ENCODE measurements around the gene ABCA1.

The ABCA1 gene

DNA sequence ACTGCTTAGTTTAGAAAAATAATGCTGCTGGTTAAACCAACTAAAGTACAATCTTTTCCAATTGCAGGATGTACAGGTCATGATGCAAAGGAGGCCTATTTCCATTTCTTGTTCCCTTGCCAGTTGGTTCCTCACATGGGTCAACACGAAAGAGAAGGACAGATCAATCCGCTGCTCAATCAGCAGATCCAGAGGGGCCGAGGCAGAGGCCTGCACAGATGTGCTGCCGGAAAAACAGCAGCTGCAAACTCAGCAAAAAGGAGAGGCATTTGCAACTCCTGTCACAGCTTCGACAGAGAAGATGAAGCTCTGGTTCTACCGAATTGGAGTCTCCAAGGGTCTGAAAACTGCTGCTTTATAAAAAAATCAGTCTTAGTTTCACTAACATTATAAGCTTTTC lies 94.3 kb downstream of the ABCA1 start:
- DNase-seq = no peak

DNA sequence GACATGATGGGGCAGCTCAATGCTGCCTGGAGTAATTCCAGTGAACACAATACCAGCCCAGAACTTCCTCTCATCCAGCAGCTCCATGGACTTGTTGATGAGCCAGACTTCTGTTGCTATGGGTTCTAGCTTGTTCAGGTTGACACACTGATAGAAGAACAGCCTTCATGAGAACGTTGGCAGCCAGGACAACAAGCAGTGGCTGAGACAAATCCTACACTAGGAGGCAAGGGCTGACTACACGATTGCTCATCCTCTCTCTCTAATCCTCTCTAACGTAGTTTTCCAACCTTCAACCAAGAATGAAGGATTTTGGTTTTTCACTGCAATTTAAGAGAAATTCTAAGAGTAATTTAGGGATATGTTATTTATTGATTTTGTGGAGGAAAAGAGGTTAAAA lies 96.3 kb downstream of the ABCA1 start:
- DNase-seq = no peak

DNA sequence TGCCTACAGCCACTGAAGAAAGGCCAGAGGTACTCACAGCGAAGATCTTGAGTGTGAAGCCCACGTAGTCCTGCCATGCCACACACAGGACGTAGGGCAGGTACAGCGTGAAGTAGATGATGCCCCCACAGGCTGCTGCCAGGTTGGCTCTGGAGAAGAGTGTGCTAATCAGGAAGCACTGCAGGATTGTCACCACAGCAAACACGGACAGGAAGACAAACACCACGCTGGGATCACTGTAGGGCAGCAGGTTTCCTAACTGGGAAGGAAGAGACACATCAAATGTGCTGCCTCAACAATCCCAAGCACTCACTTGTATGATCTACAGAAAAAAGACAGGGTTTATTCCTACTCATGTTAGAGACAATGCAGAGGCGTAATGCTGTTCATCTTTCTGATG lies 101.0 kb downstream of the ABCA1 start:
- DNase-seq = no peak

DNA sequence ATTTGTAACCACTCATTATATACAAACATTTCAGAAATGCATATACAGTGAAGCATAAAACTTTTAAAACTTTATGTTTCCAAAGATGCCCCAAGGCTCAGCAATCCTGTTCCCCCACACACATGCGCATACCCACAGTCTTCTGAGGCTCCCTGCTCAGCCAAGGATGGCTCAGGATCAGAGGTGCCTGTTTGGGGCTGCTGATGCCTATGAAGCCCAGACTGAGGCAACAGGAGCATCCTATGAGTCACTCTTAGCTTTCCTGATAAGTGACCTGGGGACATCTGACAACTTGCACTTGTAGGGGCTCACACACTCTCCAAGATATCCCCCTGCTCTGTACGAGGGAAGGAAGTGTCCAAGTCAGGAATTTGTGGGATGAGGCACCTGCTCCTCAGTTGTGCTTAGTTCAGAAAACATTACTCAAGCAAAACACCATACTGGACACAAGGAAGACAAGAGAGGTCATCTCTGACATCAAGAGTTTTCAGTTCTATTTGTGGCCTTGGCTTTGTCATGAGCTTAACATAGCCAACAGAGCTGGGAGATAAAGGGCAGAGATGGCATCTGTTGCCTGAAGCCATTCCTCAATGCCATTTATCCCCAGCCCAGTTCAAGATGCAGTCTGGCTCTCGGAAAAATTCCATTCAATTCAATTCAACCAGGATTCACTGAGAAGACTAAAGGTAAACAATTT lies 101.7 kb downstream of the ABCA1 start:
- no peak for DNase-seq

DNA sequence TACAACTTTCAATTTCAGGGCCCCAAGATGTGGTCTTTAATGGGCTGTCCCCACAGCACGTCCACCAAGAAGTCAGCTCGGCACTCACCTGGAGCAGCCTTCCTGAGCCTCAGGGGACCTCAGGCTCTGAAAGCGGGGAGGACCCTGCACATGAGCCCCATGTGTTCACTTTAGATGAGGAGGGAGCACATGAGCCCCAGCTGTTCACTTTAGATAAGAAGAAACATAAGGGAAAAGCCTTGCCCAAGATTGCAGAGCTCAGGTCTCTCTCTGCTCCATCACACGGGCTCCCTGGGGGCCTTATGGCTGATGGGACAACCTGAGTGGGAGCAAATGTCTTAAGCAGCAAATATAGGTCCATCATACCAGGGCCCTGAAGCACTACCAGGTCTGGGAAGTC lies 107.6 kb downstream of the ABCA1 start:
- no peak for DNase-seq

DNA sequence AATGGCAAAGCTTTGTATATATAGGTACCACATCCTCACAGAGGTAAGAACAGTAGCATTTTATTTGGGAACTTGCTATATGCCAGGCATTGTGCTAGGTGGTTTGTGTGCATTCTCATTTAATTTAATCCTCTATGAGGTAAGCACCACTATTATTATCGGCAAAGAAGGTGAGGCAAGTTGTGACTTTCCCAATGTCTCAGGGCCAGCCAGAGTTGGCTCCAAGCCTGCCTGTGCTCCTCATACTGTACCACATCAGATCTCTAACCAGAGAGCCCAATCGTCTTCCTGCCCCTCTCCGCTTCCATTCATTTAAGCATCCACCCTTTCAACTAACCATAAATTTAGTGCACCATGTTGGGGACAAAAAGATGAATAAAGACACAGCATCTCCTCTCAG lies 108.9 kb downstream of the ABCA1 start:
- DNase-seq = no peak

- DNase-seq = no peak
Observed at GRCh38 chr9:104817437-104817836, 110.5 kb downstream of the ABCA1 start.

GRCh38 chr9:104815851-104816565 lies 111.9 kb downstream of the ABCA1 start:
- DNase-seq = no peak

- no peak for DNase-seq
Observed at GRCh38 chr9:104810421-104811339, 117.3 kb downstream of the ABCA1 start.

GRCh38 chr9:104808035-104808614 lies 119.8 kb downstream of the ABCA1 start:
- DNase-seq = no peak

DNA sequence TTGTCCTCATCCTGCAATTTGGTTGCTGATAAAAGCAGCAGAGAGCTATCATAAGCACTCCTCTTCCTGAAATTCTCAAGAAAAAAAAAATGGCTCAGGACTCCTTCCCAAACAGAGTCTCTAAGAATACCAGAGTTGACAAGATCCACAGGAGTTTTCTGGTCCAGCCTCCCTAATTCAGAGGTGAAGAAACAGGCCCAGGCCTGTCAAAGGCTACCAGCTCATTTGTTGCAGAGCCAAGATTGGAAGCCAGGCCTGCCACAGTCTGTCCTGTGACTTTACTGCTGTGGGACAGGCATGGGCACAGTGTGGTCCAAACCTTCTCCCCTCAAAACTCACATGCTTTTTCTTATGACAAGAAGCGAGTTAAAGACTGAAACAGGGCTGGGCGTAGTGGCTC lies 122.5 kb downstream of the ABCA1 start:
- DNase-seq = no peak

DNA sequence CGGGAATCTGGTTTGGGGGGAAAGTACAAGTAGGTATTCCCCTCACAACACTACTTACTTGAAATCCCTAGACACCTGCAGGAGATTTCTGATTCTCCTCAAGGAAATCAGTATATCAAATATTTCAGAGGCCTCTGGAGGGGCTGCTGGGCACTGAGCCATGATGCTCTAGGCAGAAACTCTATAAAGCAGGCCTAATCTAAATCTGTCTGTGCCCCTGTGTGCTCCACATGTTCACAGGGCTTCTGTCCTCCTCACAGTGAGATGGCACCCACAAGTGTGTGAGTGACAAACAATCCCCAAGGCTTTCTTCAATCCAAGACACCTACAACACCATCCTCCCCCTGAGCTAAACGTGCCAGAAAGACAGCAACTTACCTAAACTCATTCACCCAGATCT lies 125.0 kb downstream of the ABCA1 start:
- no peak for DNase-seq

DNA sequence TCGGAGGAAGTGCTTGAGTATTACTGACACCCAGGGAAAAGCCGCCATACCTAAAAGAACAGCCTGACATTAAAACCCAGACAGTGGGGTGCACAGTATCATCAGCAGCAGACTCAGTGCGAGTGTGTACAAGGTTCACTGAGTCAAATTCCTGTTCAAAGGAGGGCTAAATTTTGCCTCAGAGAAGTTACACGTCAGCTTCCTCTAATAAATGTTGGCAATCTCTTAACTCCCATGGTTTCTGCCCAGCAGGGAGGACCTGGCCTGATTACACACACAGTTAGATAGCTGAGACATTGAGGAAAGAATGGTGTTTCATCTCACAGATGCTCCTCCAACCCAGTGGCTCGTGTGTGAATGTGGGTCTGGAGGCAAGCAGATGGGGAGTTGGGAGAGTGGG lies 125.8 kb downstream of the ABCA1 start:
- no peak for DNase-seq

GRCh38 chr9:104800068-104800785 lies 127.7 kb downstream of the ABCA1 start:
- no peak for DNase-seq

DNA sequence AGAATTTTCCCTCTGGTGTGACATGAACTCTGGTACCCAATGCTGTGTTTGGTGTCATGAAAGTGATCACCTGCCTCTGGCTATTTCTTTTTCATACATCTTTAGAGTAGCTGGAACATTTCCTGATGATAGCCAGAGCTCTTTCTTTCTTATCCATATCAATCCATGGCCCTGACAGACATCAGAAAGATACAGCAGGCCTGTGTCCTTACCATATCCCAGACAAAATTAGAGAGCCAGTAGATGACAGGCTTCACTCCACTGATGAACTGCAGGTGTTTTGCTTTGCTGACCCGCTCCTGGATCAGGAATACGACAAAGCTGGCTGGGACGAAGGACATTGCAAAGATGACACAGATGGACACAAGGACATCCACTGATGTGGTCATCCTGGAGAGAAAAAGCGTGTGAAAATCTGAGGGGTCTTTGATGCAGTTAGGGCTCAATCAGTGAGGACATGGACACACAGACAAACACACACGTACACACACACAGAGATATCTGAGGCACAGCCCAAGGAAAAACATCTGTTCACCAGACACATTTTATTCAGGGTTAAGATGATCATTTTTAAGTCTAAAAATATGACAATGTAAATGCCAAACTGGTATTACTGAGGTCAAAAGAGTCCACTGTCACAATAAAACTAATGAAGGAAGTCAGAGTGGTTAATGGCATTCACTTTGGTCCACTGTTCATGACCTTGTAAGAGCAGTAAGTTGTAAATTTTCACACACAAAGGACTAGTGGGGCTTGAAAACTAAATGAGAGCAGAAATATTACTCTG lies 129.6 kb downstream of the ABCA1 start:
- no peak for DNase-seq

DNA sequence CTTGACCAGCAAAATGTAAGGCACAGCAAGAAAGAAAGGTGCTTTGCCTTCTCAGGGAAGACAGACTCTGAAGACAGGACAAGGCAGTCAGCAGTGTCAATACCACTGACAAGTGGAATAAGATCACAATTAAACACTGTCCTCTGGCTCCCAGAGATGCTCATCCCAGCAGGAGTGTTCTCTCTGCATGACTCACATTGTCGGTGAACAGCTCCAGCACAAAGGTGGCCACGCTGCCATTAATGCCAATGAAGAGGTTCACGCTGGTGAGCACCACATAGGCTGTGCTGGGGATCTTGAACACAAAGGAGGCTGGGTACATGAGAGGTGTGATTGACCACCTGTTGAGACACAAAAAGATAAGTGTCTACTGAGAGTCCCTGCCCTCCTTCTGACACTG lies 132.1 kb downstream of the ABCA1 start:
- DNase-seq = no peak

GRCh38 chr9:104795082-104795481 lies 132.9 kb downstream of the ABCA1 start:
- no peak for DNase-seq

DNA sequence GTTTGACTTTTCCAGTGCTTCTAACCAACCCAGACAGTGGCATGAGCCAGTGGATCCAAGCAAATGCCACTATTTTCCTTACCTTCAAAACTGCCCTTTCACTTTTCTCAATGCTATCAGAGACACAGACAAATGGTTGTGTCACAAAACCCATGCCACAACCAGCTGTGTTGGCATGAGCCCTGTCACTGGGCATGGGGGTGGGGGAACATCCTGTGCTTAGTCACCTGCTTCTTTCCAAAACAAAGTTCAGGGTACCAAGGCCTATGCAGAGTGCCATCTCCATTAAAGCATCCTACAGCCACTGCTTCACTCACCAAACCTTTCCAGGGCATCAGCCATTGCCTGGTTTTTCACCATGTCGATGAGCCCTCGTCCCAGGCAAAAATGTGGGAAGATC lies 133.9 kb downstream of the ABCA1 start:
- DNase-seq = no peak

GRCh38 chr9:104788251-104788650 lies 139.7 kb downstream of the ABCA1 start:
- no peak for DNase-seq

GRCh38 chr9:104787306-104788015 lies 140.5 kb downstream of the ABCA1 start:
- no peak for DNase-seq

DNA sequence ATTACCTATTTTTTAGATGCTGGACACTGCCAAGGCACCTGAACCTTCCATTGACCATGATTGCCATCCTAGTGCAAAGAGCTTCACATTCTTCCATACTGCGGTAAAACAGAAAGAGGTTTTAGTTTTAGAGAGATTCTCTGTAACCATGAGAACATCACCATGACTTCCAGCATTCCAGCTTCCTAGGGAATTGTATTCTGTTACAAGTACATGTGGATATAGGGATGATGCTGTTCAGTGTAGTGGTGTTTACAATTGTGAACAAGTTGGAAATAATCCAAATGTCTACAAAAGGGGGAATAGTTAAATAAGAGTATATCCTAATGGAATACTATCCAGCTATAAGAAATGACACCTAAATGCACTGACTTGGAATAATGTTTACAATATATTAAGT lies 141.7 kb downstream of the ABCA1 start:
- no peak for DNase-seq

All from stimulated activated CD4-positive, alpha-beta T cell treated with anti-CD3 and anti-CD28 coated beads, Interleukin-4, amount 100 ng/mL, for 24 hours (primary cell).